Activated T-cell treated with anti-CD3 and anti-CD28 coated beads, Interleukin-2, amount 50 U/mL, for 24 hours (primary cell): ENCODE data around the gene GPR143.

ENCODE experiments used
- DNase-seq: peaks from one replicate; pipeline ENCODE4 v3.0.0-alpha.2; 2020
- H3K27ac Mint-ChIP-seq: 2 replicates; pipeline ENCODE4 v1.8.0; 2020; ENCODE audit warnings: mild to moderate bottlenecking, mixed read lengths
- H3K27me3 Mint-ChIP-seq: 2 replicates; pipeline ENCODE4 v1.8.0; 2020; ENCODE audit warnings: mixed read lengths
- H3K36me3 Mint-ChIP-seq: 2 replicates; pipeline ENCODE4 v1.8.0; 2020; ENCODE audit warnings: low read depth, mixed read lengths
- H3K4me1 Mint-ChIP-seq: 2 replicates; pipeline ENCODE4 v1.8.0; 2020; ENCODE audit warnings: low read depth, mixed read lengths
- H3K4me3 Mint-ChIP-seq: 2 replicates; pipeline ENCODE4 v1.8.0; 2020; ENCODE audit warnings: mild to moderate bottlenecking, moderate library complexity, mixed read lengths
- H3K9me3 Mint-ChIP-seq: 2 replicates; pipeline ENCODE4 v1.8.0; 2020; ENCODE audit warnings: mixed read lengths

The GPR143 gene

DNA sequence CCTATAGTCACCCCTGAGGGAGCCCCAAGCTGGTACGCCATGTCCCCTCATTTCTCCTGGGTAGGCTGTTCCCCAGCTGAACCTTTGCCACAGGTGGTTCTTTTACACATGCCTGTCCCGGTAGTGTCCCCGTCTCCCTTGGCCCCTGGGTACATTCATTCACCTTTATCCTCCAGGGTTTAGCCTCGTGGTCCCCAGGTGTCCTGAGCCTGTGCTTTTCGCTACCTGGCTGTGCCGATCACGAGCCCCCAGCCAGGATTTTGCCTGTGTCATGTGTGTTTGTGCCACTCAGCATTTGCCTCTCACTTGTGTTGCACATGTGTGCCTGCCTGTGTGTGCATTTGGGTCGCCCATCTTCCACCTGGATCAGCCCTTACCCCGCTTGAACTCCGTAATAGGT lies 57.6 kb downstream of the GPR143 start:
- Mint-ChIP-seq H3K27me3 (no peaks in the 10 kb centered on the region), H3K4me3 (no peak overlapping the region), H3K27ac (no peak overlapping the region), H3K9me3 (no peaks in the 10 kb centered on the region), H3K4me1 (peaks cover 7% of the 10 kb centered on the region), H3K36me3 (peaks cover 67% of the 10 kb centered on the region)
- no peak for DNase-seq

- Mint-ChIP-seq H3K9me3 (no peaks in the 10 kb centered on the region), H3K4me1 (peaks cover 7% of the 10 kb centered on the region), H3K4me3 (no peak overlapping the region), H3K36me3 (peaks cover 67% of the 10 kb centered on the region), H3K27ac (no peak overlapping the region), H3K27me3 (no peaks in the 10 kb centered on the region)
- DNase-seq = no peak
Measured at GRCh38 chrX:9707306-9708033, 58.2 kb downstream of the GPR143 start.

- DNase-seq = no peak
- H3K27ac Mint-ChIP-seq = no peak overlapping the region
- no peaks in the 10 kb centered on the region for H3K9me3 Mint-ChIP-seq
- peaks cover 66% of the 10 kb centered on the region for H3K36me3 Mint-ChIP-seq
- peaks cover 7% of the 10 kb centered on the region for H3K4me1 Mint-ChIP-seq
- H3K27me3 Mint-ChIP-seq = no peaks in the 10 kb centered on the region
- no peak overlapping the region for H3K4me3 Mint-ChIP-seq
Measured at GRCh38 chrX:9706421-9706820, 59.2 kb downstream of the GPR143 start.

DNA sequence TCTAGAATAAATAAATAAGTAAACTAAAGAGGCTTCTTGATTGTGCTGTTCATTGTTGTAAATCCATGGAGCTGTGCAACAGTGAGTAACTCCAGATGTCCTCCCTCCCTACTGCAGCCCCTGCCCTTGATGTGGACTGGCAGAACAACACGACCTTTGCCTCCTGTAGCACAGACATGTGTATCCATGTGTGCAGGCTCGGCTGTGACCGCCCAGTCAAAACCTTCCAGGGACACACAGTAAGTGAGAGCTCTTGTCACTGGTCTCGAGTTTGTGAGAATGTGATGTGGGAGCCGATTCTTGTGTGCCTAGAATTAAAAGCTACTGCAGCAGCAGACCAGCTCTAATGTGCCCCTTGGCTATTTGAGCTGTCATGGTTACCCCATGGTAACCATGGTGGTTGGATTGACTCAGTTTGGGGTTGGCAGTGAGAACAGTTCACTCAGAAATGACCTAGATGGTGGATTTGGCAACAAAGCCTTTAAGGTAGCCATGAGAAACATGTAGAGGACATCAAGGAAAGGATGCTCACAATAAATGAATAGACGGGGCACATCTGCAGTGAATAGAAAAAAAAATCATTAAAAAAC lies 60.7 kb downstream of the GPR143 start:
- no peaks in the 10 kb centered on the region for H3K27me3 Mint-ChIP-seq
- peaks cover 67% of the 10 kb centered on the region for H3K36me3 Mint-ChIP-seq
- no peaks in the 10 kb centered on the region for H3K9me3 Mint-ChIP-seq
- no peak overlapping the region for H3K4me3 Mint-ChIP-seq
- no peak for DNase-seq
- peaks cover 7% of the 10 kb centered on the region for H3K4me1 Mint-ChIP-seq
- H3K27ac Mint-ChIP-seq = no peak overlapping the region

DNA sequence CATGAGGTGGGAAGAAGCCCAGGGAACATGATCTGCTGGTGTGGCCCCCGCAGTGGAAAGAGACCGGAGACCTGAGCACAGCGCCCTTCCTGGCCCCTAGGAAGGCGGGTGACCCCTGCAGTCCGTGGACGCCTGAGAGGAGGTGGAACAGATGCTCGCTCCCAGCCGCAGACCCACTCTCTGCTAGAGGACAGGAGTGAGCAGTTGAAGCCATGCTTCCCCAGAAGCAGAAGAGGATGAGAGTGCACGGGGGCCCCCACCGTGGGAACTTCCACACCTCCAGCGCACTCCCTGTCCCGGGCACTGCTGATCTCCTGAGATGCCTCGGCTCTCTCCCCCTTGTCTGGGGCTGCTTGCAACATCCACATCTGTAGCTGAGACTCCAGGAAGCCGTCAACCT lies 62.2 kb downstream of the GPR143 start:
- H3K4me1 Mint-ChIP-seq = peaks cover 1% of the 10 kb centered on the region
- H3K27ac Mint-ChIP-seq = no peak overlapping the region
- no peak overlapping the region for H3K4me3 Mint-ChIP-seq
- DNase-seq = no peak
- H3K27me3 Mint-ChIP-seq = no peaks in the 10 kb centered on the region
- H3K9me3 Mint-ChIP-seq = no peaks in the 10 kb centered on the region
- H3K36me3 Mint-ChIP-seq = peaks cover 68% of the 10 kb centered on the region

- Mint-ChIP-seq H3K36me3 (peaks cover 78% of the 10 kb centered on the region), H3K4me1 (no peaks in the 10 kb centered on the region), H3K4me3 (no peak overlapping the region), H3K27me3 (no peaks in the 10 kb centered on the region), H3K9me3 (no peaks in the 10 kb centered on the region), H3K27ac (no peak overlapping the region)
- DNase-seq = no peak
Measured at GRCh38 chrX:9701790-9702189, 63.9 kb downstream of the GPR143 start.

DNA sequence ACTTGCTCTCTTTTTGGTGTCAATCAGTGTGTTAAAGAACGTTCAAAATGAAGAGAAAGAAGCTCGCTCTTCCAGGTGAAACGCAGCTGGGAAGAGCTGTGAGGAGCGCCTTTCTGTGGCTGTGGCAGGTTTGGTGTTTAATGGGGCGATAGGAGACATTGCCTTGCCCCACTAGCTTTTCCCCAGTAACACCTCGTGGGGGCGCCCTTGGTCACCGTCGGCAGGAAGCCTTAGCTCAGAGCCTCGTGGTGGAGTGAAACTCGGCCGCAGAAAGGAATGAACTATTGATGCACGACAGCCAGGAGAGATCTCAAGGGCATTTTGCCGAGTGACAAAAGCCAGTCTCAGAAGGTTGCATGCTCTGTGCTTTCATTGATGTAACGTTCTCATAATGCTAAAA lies 65.1 kb downstream of the GPR143 start:
- Mint-ChIP-seq H3K27ac (no peak overlapping the region), H3K36me3 (peaks cover 84% of the 10 kb centered on the region), H3K27me3 (no peaks in the 10 kb centered on the region)

DNA sequence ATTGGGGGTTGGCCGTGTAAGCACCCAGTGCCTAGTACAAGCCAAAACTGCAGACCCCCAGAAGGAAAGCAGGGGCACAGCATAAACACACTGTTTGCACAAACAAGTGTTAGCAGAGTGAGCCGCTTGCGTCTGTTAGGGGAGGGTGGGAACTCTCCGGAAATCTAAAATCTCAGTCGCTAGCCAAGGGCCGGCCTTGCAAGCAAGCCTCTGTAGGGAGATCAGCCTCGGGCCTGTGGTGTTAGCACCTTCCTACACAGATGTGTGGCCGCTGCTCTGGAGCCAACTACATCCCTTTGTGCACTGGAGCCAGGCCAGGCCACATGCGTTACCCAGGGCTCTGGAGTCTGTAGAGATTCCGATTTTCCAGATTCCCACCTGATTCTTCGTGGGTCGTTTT lies 67.1 kb downstream of the GPR143 start:
- H3K4me3 Mint-ChIP-seq = no peak overlapping the region
- peaks cover under 1% of the 10 kb centered on the region for H3K4me1 Mint-ChIP-seq
- peaks cover 76% of the 10 kb centered on the region for H3K36me3 Mint-ChIP-seq
- H3K27me3 Mint-ChIP-seq = no peaks in the 10 kb centered on the region
- H3K9me3 Mint-ChIP-seq = no peaks in the 10 kb centered on the region
- DNase-seq = no peak
- no peak overlapping the region for H3K27ac Mint-ChIP-seq

More for the DNA sequence above, 65.1 kb downstream of the GPR143 start:
- DNase-seq = no peak
- Mint-ChIP-seq H3K4me1 (no peaks in the 10 kb centered on the region), H3K9me3 (no peaks in the 10 kb centered on the region), H3K4me3 (no peak overlapping the region)

GRCh38 chrX:9693307-9694001 lies 72.2 kb downstream of the GPR143 start:
- no peak for DNase-seq
- Mint-ChIP-seq H3K27ac (no peak overlapping the region), H3K9me3 (no peaks in the 10 kb centered on the region), H3K27me3 (no peaks in the 10 kb centered on the region), H3K36me3 (peaks cover 75% of the 10 kb centered on the region), H3K4me1 (peaks cover 3% of the 10 kb centered on the region), H3K4me3 (no peak overlapping the region)

DNA sequence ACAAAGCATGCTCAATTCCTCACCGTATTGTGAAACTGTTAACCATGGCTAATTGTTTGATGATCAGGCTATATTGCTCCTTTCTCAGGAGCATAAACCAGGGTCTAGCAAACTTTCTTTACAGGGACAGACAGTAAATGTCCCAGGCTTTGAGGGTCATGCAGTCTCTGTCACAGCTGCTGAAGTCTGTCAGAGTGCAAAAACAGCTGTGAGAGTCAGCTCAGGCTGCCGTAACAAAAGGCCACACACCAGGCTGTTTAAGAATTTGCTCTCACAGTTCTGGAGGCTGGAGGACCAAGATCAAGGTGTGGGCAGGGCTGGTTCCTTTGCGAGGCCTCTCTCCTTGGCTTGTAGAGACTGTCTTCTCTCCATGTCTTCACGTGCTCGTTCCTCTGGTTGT lies 75.6 kb downstream of the GPR143 start:
- Mint-ChIP-seq H3K27ac (no peak overlapping the region), H3K27me3 (no peaks in the 10 kb centered on the region), H3K9me3 (no peaks in the 10 kb centered on the region), H3K4me3 (no peak overlapping the region), H3K4me1 (peaks cover 3% of the 10 kb centered on the region), H3K36me3 (peaks cover 78% of the 10 kb centered on the region)
- DNase-seq = no peak

DNA sequence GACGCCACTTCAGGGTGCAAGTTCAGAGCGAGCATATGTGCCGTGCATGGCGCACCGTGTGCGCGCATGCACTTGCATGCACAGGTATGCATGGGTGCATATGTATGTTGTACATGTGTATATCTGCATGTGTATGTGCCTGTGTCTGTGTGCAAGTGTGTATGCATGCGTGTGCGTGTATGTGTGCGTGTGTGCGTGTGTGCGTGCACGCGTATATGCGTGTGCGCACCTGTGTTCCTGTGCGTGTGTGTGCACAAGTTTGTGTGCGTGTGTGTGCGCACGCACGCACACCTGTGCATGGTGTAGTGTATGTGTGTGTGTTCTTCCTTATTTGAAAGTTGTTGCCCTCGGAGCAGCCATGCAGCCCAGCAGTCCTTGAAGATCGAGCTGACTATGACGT lies 76.8 kb downstream of the GPR143 start:
- H3K27me3 Mint-ChIP-seq = no peaks in the 10 kb centered on the region
- peaks cover 3% of the 10 kb centered on the region for H3K4me1 Mint-ChIP-seq
- DNase-seq = no peak
- H3K36me3 Mint-ChIP-seq = peaks cover 82% of the 10 kb centered on the region
- no peaks in the 10 kb centered on the region for H3K9me3 Mint-ChIP-seq
- H3K4me3 Mint-ChIP-seq = no peak overlapping the region
- no peak overlapping the region for H3K27ac Mint-ChIP-seq

DNA sequence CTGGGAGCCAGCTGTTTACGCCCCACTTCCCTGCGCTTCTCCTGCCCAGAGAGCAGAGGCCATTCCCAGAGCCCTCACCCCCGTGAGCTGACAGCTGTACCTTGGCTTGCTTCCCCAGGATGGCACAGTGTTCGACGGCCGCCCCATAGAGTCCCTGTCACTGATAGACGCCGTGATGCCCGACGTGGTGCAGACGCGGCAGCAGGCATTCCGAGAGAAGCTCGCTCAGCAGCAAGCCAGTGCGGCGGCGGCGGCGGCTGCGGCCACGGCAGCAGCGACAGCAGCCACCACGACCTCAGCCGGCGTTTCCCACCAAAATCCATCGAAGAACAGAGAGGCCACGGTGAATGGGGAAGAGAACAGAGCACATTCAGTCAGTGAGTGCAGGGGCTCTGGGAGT lies 77.7 kb downstream of the GPR143 start:
- Mint-ChIP-seq H3K36me3 (peaks cover 79% of the 10 kb centered on the region), H3K27me3 (no peaks in the 10 kb centered on the region), H3K4me3 (no peak overlapping the region), H3K9me3 (no peaks in the 10 kb centered on the region), H3K4me1 (no peaks in the 10 kb centered on the region), H3K27ac (no peak overlapping the region)
- no peak for DNase-seq

- no peak overlapping the region for H3K27ac Mint-ChIP-seq
- no peak for DNase-seq
- peaks cover 65% of the 10 kb centered on the region for H3K36me3 Mint-ChIP-seq
- peaks cover 5% of the 10 kb centered on the region for H3K4me1 Mint-ChIP-seq
- H3K4me3 Mint-ChIP-seq = no peak overlapping the region
- peaks cover 3% of the 10 kb centered on the region for H3K27me3 Mint-ChIP-seq
- H3K9me3 Mint-ChIP-seq = no peaks in the 10 kb centered on the region
Measured at GRCh38 chrX:9683350-9683749, 82.3 kb downstream of the GPR143 start.

DNA sequence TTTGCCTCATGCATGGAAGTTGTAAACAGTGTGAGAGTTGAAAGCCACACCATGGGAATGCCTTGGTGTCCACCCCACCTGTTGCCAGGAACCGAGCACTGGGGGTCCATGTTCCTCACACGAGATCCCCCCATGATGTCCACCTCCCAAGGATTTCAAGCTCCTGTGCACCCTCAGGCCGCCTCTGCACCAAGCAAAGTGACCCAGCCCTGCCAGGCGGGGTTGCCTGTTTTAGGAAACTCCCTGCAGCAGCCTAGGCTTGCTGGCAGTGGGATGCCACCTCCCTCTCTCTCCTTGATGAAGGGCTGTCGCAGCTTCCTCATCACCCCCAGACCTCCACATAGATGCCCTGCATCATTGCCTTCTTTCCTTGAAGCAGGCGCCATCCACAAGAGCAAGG lies 82.8 kb downstream of the GPR143 start:
- no peak overlapping the region for H3K4me3 Mint-ChIP-seq
- H3K9me3 Mint-ChIP-seq = no peaks in the 10 kb centered on the region
- H3K27me3 Mint-ChIP-seq = peaks cover 3% of the 10 kb centered on the region
- peaks cover 60% of the 10 kb centered on the region for H3K36me3 Mint-ChIP-seq
- no peak overlapping the region for H3K27ac Mint-ChIP-seq
- peaks cover 9% of the 10 kb centered on the region for H3K4me1 Mint-ChIP-seq
- DNase-seq = peak; percentile 18

DNA sequence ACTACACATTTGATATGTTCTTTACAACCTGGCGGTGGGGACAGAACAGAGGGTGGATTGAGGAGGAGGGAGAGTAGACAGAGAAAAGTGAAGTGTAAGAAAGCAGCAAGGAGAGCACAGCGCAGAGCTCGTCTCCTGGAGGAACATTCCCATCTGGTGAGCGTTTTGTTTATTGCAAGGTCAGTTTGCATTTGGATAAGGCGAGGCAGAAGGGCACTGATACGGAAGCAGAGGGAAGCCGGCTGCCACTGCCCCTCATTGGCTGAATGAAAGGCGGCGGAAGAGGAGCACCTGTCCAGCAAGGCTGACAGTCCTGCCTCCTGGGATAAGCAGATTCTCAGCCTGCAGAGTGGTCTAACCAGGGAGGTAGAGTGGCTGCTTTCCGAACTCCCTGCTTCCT lies 83.2 kb downstream of the GPR143 start:
- H3K27ac Mint-ChIP-seq = no peak overlapping the region
- peaks cover 59% of the 10 kb centered on the region for H3K36me3 Mint-ChIP-seq
- DNase-seq = peak; percentile 3
- H3K4me1 Mint-ChIP-seq = peaks cover 14% of the 10 kb centered on the region
- H3K27me3 Mint-ChIP-seq = peaks cover 3% of the 10 kb centered on the region
- no peaks in the 10 kb centered on the region for H3K9me3 Mint-ChIP-seq
- no peak overlapping the region for H3K4me3 Mint-ChIP-seq
